DND-41 (cell line): Measurements from ENCODE around the gene TXNL1.

Experiments used
- EZH2 ChIP-seq: IDR thresholded peaks from 3 replicates; pipeline ENCODE4 v1.6.1; 2012; ENCODE audit warnings: borderline replicate concordance, low read depth, mild to moderate bottlenecking, moderate library complexity, low read length, inconsistent platforms; ENCODE audit not compliant: severe bottlenecking
- TF ChIP-seq, protein P1 (sequence below): IDR thresholded peaks from 2 replicates; pipeline ENCODE4 v1.5.1; 2012; ENCODE audit warnings: borderline replicate concordance, low read length, moderate library complexity, mild to moderate bottlenecking; ENCODE audit not compliant: poor library complexity, severe bottlenecking; ENCODE audit errors: extremely low read depth

DNA sequence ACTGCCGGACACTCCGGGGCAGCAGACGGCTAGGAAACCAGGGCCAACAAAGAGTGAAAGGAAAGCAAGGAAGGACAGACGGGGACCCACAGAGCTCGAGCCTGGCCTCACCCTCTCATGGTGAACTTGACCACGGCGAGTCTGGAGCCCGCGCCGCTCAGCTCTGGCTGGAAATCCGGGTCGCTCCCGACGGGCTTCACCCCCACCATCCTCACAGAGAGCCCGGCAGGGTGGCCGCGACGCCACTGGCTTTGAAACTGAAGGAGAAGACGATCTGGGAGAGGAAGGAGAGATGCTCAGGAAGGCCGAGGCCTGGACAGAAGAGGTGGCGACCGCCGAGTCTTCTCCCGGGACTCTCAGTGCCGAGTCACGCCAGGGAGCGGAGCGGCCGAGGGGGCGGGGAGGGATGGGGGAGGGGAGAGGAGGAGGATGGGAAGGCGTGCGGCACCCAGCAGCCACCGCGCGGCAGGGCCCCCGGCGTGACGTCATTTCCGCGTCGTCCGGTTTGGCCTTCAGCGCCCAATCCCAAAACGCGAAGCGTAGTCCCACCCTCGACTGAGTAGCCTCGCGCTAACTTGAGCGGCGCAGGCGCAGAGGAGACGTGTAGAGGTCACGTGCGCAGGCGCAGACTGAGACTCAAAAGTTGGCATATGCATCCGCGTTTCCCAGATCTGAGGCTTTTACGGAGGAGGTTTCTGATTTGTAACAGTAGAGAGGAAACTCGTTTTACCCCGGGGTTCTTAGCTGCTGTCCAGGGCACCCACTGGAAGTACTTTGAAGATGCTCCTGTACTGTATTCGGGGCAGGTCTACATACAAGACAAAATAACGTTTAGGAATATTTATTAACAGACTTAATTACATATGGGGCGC lies at the start of gene TXNL1:
- no peak for TF ChIP-seq EZH2
- TF ChIP-seq, protein P1, sequence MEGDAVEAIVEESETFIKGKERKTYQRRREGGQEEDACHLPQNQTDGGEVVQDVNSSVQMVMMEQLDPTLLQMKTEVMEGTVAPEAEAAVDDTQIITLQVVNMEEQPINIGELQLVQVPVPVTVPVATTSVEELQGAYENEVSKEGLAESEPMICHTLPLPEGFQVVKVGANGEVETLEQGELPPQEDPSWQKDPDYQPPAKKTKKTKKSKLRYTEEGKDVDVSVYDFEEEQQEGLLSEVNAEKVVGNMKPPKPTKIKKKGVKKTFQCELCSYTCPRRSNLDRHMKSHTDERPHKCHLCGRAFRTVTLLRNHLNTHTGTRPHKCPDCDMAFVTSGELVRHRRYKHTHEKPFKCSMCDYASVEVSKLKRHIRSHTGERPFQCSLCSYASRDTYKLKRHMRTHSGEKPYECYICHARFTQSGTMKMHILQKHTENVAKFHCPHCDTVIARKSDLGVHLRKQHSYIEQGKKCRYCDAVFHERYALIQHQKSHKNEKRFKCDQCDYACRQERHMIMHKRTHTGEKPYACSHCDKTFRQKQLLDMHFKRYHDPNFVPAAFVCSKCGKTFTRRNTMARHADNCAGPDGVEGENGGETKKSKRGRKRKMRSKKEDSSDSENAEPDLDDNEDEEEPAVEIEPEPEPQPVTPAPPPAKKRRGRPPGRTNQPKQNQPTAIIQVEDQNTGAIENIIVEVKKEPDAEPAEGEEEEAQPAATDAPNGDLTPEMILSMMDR, result no peak
